K562 (cell line): ENCODE results near the gene RIMS3. TPM values are rescaled to one million over a fixed set of nuclear protein-coding genes. Genes with fewer than 3 reads are reported as not detected.

Experiments used
- GABPB1 ChIP-seq: sonication (generic); formaldehyde crosslinking; IDR thresholded peaks from 2 replicates; pipeline ENCODE4 v1.8.0; 2022; ENCODE audit warnings: mild to moderate bottlenecking, missing genetic modification reagents
- HLTF ChIP-seq: fragments of 450-650 bp; IDR thresholded peaks from 2 replicates; pipeline ENCODE4 v1.6.1; 2016
- HMG20A ChIP-seq: fragments of 450-650 bp; formaldehyde crosslinking; conservative IDR thresholded peaks from 2 replicates; pipeline ENCODE4 v1.4.0; 2020; ENCODE audit warnings: mild to moderate bottlenecking, mixed read lengths
- KLF1 ChIP-seq: fragments of 450-650 bp; IDR thresholded peaks from 2 replicates; pipeline ENCODE4 v1.6.1; 2016; ENCODE audit warnings: missing genetic modification characterization, missing compliant biosample characterization
- MTA2 ChIP-seq: fragments of 450-650 bp; IDR thresholded peaks from 2 replicates; pipeline ENCODE4 v1.6.1; 2016; ENCODE audit warnings: low read depth
- MYNN ChIP-seq, 2 experiments: sonication (generic); formaldehyde crosslinking in 1 of 2; IDR thresholded peaks; 2 replicates each; pipeline versions ENCODE4 v1.5.0 to v1.6.1; 2016 to 2020; ENCODE audit warnings: antibody characterized with exemption in 1 of 2, missing genetic modification reagents in 1 of 2
- NCOA6 ChIP-seq: fragments of 450-650 bp; IDR thresholded peaks from 2 replicates; pipeline ENCODE4 v1.6.1; 2017; ENCODE audit warnings: mild to moderate bottlenecking
- NR2C1 ChIP-seq, 2 experiments: fragments of 450-650 bp; IDR thresholded peaks; 2 replicates each; pipeline ENCODE4 v1.6.1; 2017; ENCODE audit warnings: mild to moderate bottlenecking in 2 of 2, antibody characterized with exemption in 1 of 2, inconsistent platforms in 1 of 2, missing compliant biosample characterization in 1 of 2, missing genetic modification characterization in 1 of 2
- NR2C2 ChIP-seq, 2 experiments: fragments of 200-800 bp in 1 of 2; sonication (Bioruptor generic) in 1 of 2; sonication (generic) in 1 of 2; formaldehyde crosslinking in 1 of 2; IDR thresholded peaks; 2 replicates each; pipeline versions ENCODE4 v1.6.1 to v1.8.0; 2016 to 2022; ENCODE audit warnings: mild to moderate bottlenecking in 1 of 2, missing compliant biosample characterization in 1 of 2, missing genetic modification characterization in 1 of 2, missing genetic modification reagents in 1 of 2
- PBX2 ChIP-seq, 2 experiments: IDR thresholded peaks in 1 of 2; conservative IDR thresholded peaks in 1 of 2; 2 replicates each; pipeline ENCODE4 v1.6.1; 2016; ENCODE audit warnings: low read depth in 2 of 2, mild to moderate bottlenecking in 1 of 2, missing compliant biosample characterization in 1 of 2, missing genetic modification characterization in 1 of 2, moderate library complexity in 1 of 2
- PHF20 ChIP-seq: fragments of 450-650 bp; IDR thresholded peaks from 2 replicates; pipeline ENCODE4 v1.6.1; 2018; ENCODE audit not compliant: partially characterized antibody
- PREB ChIP-seq: sonication (generic); formaldehyde crosslinking; IDR thresholded peaks from 2 replicates; pipeline ENCODE4 v1.8.1; 2023; ENCODE audit warnings: mild to moderate bottlenecking, missing genetic modification reagents
- PTBP1 ChIP-seq: fragments of 200-400 bp; formaldehyde crosslinking; IDR thresholded peaks from 2 replicates; pipeline ENCODE4 v1.6.1; 2017; ENCODE audit warnings: low read depth, low read length
- RB1 ChIP-seq: fragments of 450-650 bp; IDR thresholded peaks from 2 replicates; pipeline ENCODE4 v1.6.1; 2017; ENCODE audit warnings: low read depth, mild to moderate bottlenecking
- SETDB1 ChIP-seq: IDR thresholded peaks from one replicate; pipeline ENCODE4 v1.6.1; 2012; ENCODE audit warnings: low read length, control low read depth, inconsistent platforms
- SMARCB1 ChIP-seq: IDR thresholded peaks from 2 replicates; pipeline ENCODE4 v1.6.1; 2011; ENCODE audit warnings: improper control_type of control experiment, low read depth; ENCODE audit not compliant: insufficient read length
- SOX6 ChIP-seq: fragments of 450-650 bp; IDR thresholded peaks from 2 replicates; pipeline ENCODE4 v1.6.1; 2014; ENCODE audit warnings: mild to moderate bottlenecking
- SREBF2 ChIP-seq: sonication (generic); formaldehyde crosslinking; IDR thresholded peaks from 2 replicates; pipeline ENCODE4 v1.4.0; 2020; ENCODE audit warnings: mild to moderate bottlenecking, missing genetic modification reagents
- STAT5B ChIP-seq: fragments of 250-450 bp; sonication (Bioruptor Pico); IDR thresholded peaks from 2 replicates; pipeline ENCODE4 v1.8.0; 2021; ENCODE audit warnings: mild to moderate bottlenecking, inconsistent platforms
- TCF7 ChIP-seq: sonication (generic); IDR thresholded peaks from 2 replicates; pipeline ENCODE4 v1.6.1; 2016; ENCODE audit warnings: antibody characterized with exemption, borderline replicate concordance
- ZBTB7A ChIP-seq: IDR thresholded peaks from 2 replicates; pipeline ENCODE4 v1.6.1; 2011; ENCODE audit warnings: low read depth, mild to moderate bottlenecking, low read length, moderate library complexity, borderline replicate concordance; ENCODE audit not compliant: control insufficient read depth
- ZNF408 ChIP-seq: fragments of 250-450 bp; sonication (Bioruptor Pico); IDR thresholded peaks from 2 replicates; pipeline ENCODE4 v1.4.0; 2020; ENCODE audit warnings: low read depth, mild to moderate bottlenecking, moderate library complexity
- ZNF41 ChIP-seq: fragments of 250-450 bp; sonication (Bioruptor Pico); conservative IDR thresholded peaks from 2 replicates; pipeline ENCODE4 v1.4.0; 2020; ENCODE audit warnings: mild to moderate bottlenecking
- ZNF583 ChIP-seq: fragments of 250-450 bp; sonication (Bioruptor Pico); IDR thresholded peaks from 2 replicates; pipeline ENCODE4 v1.4.0; 2020
- polyA plus RNA-seq, 8 experiments: library from polyadenylated mRNA; depleted of rRNA in 4 of 8; stranded (reverse) in 5 of 8; unstranded in 3 of 8; fragments of >200 nt; fragmentation: Nextera tagmentation in 2 of 8; fragmentation: Illumina TruSeq in 1 of 8; extraction: Ambion mirVana in 2 of 8; extraction: Trizol in 1 of 8; gene quantifications; 2 replicates each; pipeline versions ENCODE4 v1.2.1 to v1.2.3, GENCODE V29; 2011 to 2014; ENCODE audit warnings: inconsistent platforms in 1 of 8, missing spikeins in 1 of 8
- total RNA-seq, 7 experiments: library from RNA; depleted of rRNA in 6 of 7; stranded (reverse); fragments of >200 nt in 6 of 7; fragmentation: Illumina TruSeq in 2 of 7; extraction: Trizol in 2 of 7; gene quantifications; 2 replicates each; pipeline versions ENCODE4 v1.2.1 to v1.2.3, GENCODE V29; 2011 to 2021; ENCODE audit warnings: low replicate concordance in 1 of 7
- TF ChIP-seq, protein P1 (sequence below): fragments of 450-650 bp; conservative IDR thresholded peaks from 2 replicates; pipeline ENCODE4 v1.6.1; 2016; ENCODE audit warnings: missing genetic modification characterization, low read depth, mild to moderate bottlenecking, missing compliant biosample characterization, moderate library complexity

The RIMS3 gene
- total and polyA plus RNA-seq, 9 of the 15 experiments (the other 6 are each of a cell fraction or from before 2014, with no cell fraction given): 0.06 to 1.2 (median 0.59) TPM

DNA sequence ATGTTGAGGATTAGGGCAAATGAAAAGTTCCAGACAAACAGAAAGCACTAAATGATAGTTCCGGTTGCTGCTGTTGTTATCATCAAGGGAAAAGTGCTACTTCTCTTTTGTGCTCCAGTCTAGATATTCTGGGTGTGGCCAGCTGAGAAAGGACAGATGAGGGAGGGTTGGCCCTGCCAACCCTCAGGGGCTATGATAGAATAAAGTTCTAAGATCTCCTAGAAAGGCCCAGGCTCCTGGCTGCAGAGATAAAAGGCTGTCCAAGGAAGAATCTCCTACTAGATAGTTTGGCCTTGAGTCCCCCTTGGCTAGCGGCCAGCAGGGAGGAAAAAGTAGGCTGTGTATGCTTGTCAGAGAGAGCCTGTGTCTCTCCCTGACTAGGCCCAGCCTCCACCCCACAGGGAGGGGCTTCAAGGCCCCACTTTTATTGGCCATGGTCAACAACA, 31.5 kb downstream of the RIMS3 start (continued):
- TF ChIP-seq PREB (CRISPR knock-in tag): no peak
- no peak for TF ChIP-seq PHF20
- TF ChIP-seq, protein P1, sequence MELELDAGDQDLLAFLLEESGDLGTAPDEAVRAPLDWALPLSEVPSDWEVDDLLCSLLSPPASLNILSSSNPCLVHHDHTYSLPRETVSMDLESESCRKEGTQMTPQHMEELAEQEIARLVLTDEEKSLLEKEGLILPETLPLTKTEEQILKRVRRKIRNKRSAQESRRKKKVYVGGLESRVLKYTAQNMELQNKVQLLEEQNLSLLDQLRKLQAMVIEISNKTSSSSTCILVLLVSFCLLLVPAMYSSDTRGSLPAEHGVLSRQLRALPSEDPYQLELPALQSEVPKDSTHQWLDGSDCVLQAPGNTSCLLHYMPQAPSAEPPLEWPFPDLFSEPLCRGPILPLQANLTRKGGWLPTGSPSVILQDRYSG (tag): no peak
- TF ChIP-seq ZNF583: no peak
- no peak for TF ChIP-seq STAT5B (CRISPR knock-in tag)
- TF ChIP-seq SETDB1: no peak
- TF ChIP-seq KLF1: 0 out of 2 replicates have a peak, but pooled peaks have one; percentile 38
- TF ChIP-seq ZNF41 (CRISPR knock-in tag): no peak
- TF ChIP-seq SMARCB1: no peak
- TF ChIP-seq ZNF408 (CRISPR knock-in tag): no peak
- peak; percentile 88 for TF ChIP-seq TCF7
- TF ChIP-seq PBX2 (CRISPR knock-in tag; IDR thresholded peaks at IDR 0.05; ENCODE audit: low read depth): no peak
- 0 out of 2 replicates have a peak, but pooled peaks have one; percentile 37 for TF ChIP-seq PBX2 (tag; conservative IDR thresholded peaks at IDR 0.05; ENCODE audit: low read depth)
- TF ChIP-seq PTBP1: no peak
- peak; percentile 35; the same call in 1 of the 2 replicates for TF ChIP-seq ZBTB7A
- peak; percentile 95 for TF ChIP-seq SOX6
- TF ChIP-seq HMG20A (CRISPR knock-in tag): no peak
- peak; percentile 80 for TF ChIP-seq MTA2
- TF ChIP-seq NR2C1 (IDR thresholded peaks at IDR 0.05): no peak
- no peak for TF ChIP-seq NR2C1 (tag; IDR thresholded peaks at IDR 0.05)
- no peak for TF ChIP-seq NR2C2 (CRISPR knock-in tag; IDR thresholded peaks at IDR 0.05)
- TF ChIP-seq NR2C2 (tag; IDR thresholded peaks at IDR 0.05): no peak
- peak; percentile 21; the same call in 1 of the 2 replicates for TF ChIP-seq GABPB1 (CRISPR knock-in tag)
- peak; percentile 84; the same call in 1 of the 2 replicates for TF ChIP-seq MYNN (IDR thresholded peaks at IDR 0.05)
- TF ChIP-seq MYNN (CRISPR knock-in tag; IDR thresholded peaks at IDR 0.05): no peak
- TF ChIP-seq RB1: peak; percentile 44; the same call in 1 of the 2 replicates
- TF ChIP-seq HLTF: no peak
- TF ChIP-seq NCOA6: no peak
- no peak for TF ChIP-seq SREBF2 (CRISPR knock-in tag)
